Measurements from ENCODE around the gene CYP19A1.

DNA sequence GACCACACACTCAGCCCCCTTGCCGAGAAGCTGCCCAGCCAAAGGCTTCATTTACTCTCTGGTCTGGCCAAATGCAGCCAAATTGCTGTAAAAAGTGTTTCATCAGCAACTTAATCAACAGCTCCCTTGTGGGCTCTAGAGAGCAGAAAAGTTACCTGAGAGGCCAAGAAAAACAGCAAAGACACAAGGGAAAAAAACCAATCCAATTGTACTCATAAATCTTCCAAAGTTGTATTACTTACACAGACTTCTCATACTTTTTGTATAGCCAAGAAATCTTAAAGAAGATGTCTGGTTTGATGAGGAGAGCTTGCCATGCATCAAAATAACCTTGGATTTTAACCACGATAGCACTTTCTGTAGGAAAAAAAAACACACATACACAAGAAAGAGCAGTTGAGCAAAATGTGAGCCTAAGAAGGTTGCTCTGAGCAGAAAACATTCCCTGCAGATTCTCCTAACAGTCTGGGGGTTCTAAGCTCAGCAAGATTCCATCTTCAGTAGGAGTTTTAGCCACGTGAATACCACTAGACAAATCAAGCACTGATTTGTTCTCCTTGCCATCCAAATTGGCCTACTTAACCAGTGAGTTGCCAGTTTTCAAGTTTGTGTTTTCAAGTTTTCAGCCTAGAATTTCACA is 120.0 kb downstream of the CYP19A1 start:
- TF ChIP-seq, protein P1, sequence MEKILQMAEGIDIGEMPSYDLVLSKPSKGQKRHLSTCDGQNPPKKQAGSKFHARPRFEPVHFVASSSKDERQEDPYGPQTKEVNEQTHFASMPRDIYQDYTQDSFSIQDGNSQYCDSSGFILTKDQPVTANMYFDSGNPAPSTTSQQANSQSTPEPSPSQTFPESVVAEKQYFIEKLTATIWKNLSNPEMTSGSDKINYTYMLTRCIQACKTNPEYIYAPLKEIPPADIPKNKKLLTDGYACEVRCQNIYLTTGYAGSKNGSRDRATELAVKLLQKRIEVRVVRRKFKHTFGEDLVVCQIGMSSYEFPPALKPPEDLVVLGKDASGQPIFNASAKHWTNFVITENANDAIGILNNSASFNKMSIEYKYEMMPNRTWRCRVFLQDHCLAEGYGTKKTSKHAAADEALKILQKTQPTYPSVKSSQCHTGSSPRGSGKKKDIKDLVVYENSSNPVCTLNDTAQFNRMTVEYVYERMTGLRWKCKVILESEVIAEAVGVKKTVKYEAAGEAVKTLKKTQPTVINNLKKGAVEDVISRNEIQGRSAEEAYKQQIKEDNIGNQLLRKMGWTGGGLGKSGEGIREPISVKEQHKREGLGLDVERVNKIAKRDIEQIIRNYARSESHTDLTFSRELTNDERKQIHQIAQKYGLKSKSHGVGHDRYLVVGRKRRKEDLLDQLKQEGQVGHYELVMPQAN (conservative IDR thresholded peaks at IDR 0.05) = no peak
- TF ChIP-seq, protein P2, sequence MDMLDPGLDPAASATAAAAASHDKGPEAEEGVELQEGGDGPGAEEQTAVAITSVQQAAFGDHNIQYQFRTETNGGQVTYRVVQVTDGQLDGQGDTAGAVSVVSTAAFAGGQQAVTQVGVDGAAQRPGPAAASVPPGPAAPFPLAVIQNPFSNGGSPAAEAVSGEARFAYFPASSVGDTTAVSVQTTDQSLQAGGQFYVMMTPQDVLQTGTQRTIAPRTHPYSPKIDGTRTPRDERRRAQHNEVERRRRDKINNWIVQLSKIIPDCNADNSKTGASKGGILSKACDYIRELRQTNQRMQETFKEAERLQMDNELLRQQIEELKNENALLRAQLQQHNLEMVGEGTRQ (IDR thresholded peaks at IDR 0.05; ENCODE audit: borderline replicate concordance, low read depth, low read length) = no peak
- TF ChIP-seq CREM (IDR thresholded peaks at IDR 0.05; ENCODE audit: low read depth) (no peak), ATF7 (IDR thresholded peaks at IDR 0.05; ENCODE audit: low read depth) (no peak), RAD21 (IDR thresholded peaks at IDR 0.05; ENCODE audit: insufficient read depth, low read depth, low read length) (no peak)
